Inflammatory macrophage treated with lipopolysaccharide for 4 hours (primary cell): ENCODE data around the gene YEATS4.
"Not testable (repeated sequence)": the region's sequence is repeated elsewhere in the genome, so short reads cannot be mapped to it uniquely, and the experiment has no call there.

Experiments used
- DNase-seq: peaks from one replicate; pipeline ENCODE4 v3.0.0-alpha.2; 2020

The YEATS4 gene

DNA sequence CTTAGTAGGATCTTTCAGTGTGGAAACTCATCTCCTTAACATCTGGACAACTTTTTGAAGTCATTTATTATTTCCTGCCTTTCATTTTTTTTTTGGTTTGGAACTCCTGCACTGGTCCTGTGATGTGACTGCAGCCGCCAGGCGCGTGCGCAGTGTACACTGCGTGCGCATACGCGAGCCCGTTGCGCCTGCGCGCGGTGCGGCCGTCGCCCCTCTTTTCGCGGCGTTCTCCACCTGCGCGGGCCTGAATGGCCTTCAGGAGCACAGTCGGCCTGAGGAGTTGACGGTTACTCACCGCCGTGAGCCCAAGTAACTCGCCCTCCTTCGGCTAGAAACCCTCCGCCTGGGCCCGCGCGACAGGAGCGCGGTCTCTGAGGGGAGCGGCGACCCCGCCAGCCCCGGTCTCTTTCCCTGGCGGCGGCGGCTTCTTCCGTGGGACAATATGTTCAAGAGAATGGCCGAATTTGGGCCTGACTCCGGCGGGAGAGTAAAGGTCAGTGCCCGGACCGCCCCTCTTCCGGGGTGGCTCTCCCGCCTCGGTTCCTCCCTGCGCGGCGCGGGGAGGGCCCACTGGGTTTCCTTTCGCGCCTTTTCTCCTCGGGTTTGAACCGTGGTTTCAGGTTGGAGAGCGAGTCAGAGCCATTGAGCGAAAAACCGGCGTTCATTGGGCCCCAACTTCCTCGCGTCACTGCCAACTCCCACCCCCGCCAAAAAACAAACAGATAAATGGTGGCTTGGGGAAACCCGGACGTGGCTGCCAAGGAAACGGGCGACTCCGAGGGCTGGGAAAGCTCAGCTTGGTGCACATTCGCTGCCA is at the start of gene YEATS4:
TSS of gene YEATS4 (plus strand) at position 213 of the 817 bp plus-strand sequence. CDS start at position 443, 230 bp downstream.
- DNase-seq: peak; percentile 92

DNA sequence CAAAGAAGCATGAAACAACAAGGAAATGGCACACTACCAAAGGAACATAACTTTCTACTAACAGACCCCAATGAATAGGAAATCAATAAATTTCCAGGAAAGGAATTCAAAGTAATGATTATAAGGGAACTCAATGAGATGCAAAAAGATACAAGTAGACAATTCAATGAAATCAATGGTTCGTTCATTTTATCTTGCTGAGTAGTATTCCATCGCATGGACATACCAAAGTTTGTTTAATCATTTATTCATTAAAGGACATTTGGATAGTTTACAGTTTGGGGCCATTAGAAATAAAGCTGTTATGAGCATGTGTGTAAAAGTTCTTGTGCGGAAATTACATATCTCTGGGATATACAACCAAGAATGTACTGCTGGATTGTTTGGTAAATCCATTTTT is 46.3 kb upstream of the YEATS4 start:
- DNase-seq: no peak

DNA sequence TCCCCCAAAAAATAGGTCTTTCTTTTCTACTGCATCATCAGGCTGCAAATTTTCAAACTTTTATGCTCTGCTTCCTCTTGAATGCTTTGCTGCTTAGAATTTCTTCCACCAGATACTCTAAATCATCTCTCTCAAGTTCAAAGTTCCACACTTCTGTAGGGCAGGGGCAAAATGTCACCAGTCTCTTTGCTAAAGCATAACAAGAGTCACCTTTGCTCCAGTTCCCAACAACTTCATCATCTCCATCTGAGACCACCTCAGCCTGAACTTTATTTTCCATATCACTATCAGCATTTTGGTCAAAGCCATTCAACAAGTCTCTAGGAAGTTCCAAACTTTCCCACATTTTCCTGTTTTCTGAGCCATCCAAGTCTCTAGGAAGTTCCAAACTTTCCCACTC is 42.8 kb upstream of the YEATS4 start:
- DNase-seq: not testable (repeated sequence)

DNA sequence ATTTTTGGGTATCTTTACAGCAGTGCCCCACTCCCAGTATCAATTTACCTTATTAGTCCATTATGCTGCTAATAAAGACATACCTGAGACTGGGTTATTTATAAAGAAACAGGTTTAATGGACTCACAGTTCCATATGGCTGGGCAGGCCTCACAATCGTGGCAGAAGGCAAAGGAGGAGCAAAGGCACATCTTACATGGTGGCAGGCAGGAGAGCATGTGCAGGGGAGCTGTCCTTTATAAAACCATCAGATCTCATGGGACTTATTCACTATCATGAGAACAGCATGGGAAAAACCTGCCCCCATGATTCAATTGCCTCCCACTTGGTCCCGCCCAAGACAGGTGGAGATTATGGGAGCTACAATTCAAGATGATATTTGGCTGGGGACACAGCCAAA is 42.3 kb upstream of the YEATS4 start:
- DNase-seq: not testable (repeated sequence)

DNA sequence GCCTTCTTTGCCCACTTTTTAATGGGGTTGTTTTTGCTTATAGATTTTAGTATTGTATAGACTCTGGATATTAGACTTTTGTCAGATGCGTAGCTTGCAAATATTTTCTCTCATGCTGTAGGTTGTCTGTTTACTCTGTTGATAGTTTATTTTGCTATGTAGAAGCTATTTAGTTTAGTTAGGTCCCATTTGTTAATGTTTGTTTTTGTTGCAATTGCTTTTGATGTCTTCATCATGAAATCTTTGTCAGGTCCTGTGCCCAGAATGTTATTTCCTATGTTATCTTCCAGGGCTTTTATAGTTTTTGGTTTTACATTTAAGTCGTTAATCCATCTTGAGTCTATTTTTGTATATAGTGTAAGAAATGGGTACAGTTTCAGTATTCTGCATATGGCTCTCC is 41.3 kb upstream of the YEATS4 start:
- no peak for DNase-seq

DNA sequence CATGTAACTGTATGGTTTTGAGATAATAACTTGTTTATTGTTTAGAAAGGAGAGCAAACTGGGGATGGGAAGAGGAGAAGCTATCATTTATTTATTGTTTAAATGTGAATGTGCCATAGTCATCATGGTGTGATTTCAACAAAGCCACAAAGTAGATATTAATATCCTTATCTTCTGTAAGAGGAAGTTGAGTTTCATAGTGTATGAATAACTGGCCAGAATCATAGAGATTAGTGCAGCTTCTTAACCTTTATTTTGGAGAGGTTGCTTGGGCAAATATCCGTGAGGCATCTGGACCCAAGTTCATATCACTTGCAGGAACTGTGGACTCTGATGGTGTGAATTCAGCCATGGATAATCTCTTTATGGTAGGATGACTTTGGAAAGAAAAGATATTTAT is 38.2 kb upstream of the YEATS4 start:
- DNase-seq: peak; percentile 49

DNA sequence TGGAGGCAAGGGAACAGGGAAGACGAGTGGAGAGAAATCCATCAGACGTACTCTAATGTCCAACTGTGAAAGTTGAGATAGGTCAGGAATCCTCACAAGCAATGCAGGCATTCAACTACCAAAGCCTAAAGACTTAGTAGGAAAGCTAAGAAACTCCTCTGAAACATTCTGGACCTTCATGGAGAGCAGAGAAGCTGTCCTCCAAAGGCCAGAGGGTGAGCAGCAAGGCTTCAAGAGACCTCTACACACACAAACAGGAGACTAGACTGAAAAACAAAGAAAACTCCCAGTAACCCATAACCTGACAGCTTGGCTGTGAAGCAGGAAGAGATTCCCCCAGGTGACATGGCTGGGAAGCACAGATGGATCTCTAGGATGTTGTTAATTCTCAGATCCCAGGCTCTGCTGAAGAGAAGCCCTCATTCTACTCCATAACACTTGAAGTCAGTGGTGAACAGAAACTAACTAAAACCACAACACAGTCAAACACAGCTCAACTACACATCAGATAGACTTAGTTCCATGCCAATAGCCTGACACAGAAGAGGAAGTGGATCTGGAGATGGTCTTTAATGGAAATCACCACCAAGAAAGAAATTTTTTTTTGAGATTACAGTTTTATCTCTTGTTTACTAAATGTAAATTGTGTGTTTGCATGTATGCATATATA is 34.6 kb upstream of the YEATS4 start:
- peak; percentile 63 for DNase-seq

DNA sequence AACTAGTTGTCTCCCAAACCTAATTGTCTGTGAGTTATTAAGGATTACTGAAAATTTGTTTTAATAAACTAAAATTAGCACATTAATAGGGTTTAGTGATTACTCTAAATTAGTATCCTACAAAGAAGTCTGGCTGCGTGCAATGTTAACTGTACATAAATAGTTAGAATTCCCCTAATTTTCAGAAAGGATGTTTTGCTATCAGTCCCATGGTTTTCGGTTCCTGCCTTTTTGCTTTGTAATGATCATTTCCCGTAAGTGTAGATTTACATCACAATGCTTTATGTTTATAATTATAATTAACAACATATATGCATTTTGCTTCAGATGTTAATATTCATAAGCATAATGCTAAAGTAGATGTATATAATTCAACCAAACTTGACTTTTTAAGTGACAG is 31.1 kb upstream of the YEATS4 start:
- peak; percentile 51 for DNase-seq

DNA sequence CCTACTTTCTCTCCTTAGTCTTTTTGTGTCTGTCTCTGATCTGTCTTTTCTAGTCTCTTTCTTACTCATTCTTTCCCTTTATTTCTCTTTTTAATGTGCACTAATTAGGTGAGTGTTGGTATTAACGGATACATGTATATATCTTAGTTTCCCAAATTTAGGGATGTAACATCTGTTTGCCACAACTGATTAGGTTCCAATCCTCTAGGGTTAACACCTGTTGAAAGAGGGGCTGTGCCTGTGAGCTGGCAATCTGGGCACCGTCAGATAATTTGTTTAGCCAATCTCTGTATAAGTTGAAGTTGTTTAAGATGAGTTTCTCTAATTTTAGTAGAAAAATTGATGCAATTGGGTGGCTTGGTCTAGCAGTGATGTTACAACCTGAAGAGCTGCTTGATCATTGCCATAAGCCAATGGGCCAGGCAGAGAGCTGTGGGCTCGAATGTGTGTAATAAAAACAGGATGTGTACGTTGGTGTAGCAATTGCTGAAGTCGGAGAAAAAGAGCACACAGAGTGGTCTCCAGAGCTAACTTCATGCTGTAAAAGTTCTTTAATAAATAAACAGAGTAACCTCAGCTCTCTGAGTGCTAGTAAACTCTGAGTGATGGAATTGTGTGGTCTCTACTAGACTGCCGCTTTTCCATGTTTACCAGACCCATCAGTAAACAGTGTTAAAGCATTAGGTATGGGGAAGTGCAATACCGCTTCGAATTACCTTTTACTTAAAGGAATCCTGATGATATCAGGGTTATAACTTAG is 29.7 kb upstream of the YEATS4 start:
- DNase-seq: peak; percentile 66

DNA sequence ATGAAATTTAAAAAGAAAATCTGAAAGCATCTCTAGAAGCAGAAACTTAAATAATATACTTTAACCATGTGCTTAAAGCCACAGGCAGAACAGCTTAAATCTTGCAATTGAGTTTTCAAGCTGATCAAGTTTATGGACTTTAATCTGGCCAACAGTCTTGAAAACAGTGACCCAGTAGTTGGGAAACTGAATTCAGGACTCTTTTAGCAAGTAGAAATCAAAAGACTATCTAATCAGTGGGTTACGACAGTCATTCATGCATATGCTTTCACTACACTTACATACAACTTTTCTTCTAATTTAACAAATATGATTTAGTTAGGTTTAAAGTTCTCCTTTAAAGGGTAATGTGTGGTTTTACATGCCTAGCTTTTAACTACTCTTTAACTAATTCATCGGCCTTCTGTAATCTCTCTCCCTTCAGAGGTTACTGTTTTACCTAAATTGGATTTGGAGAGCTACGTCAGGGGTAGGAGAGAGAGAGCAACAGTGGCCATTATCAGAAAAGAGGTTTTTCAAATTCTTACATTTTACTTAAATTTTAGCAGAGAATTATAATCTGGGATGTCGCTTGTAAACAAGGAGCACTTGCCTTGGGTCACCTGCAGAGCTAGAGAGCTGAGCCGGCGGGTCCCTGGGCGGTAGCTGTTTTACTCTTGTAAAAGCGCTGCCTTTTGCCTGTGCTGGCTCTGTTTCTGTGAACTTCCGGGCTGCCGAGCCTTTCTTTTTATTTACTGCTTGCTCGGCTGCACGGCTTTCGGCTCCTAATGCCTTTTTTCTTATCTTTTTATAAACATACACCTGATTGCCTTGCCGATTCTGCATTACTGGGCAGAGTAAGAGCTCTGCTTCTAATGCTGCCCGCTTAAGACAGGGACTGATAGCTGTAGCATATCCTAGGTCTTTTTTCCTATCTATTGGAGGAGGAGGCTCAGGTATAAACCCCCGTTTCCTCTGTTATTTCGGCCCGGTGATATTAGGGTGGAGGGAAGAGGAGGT is 28.8 kb upstream of the YEATS4 start:
- peak; percentile 34 for DNase-seq

DNA sequence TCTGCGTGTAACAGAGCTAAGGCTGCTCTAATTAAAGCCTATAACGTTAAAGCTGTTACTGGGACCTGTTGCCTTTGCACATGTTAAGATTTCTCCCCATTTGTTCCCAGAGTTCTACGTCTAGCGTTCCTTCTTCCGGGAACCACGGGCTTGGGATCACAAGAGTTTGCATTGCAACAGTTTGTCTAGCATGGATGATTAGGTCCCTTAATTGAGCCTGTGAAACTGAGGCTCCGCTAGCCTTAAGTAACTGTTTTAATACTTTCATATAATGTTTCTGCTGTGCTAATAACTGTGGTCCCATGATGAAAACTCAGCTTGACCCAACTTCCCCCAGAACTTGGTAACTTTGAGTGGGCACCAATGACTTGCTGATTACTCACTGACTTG is 28.0 kb upstream of the YEATS4 start:
- peak; percentile 89 for DNase-seq

DNA sequence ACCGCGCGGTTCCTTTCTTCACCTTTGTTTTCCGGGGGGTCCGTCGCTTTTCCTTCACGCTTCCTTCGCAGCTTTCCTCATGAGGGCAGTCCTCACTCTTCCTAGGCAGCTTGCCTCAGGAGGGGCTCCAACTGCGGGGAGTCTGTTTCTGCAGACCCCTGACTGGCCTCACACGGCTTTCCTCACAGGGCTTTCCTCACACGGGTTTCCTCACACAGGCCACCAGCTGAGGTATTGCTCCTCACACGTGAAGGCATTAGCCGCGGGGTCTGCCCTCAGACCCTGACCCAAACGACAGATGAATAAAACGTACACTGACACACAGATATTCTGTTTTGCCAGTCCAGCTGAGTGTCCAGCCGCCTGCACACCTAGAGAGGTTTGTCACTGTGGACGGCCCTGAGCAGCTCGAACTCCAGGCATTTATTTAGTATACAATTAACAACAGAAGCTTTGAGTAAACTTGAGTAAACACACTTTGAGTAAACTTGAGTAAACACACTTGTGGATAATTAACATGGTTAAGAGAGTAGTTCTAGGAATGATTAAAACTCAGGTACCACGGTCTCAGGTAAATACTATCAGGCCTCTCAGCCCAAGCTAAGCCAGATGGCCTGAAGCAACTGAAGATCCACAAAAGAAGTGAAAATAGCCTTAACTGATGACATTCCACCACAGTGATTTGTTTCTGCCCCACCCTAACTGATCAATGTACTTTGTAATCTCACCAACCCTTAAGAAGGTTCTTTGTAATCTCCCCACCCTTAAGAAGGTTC is 27.4 kb upstream of the YEATS4 start:
- no peak for DNase-seq

DNA sequence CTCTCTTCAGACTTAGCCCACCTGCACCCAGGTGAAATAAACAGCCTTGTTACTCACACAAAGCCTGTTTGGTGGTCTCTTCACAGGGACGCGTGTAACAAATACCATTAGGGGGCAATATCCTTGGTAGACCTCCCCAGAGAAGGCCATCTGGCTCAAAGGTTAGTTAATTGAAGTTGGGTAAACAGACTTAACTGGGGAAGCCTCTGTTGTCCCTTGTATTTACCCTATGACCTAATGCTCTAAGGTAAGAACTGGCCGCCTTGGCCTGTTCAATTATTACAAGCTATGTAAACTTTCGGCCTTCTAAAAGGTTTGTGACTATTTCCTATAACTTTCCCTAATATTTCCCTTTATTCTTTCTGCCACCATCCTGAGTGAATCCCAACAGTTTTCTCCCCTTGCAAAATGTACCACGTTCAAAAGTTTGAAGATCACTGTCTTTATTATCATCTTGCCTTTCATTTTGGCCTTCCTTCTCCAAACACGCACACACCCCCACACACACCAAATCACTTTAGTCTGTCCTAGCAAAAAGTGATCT is 26.7 kb upstream of the YEATS4 start:
- no peak for DNase-seq

DNA sequence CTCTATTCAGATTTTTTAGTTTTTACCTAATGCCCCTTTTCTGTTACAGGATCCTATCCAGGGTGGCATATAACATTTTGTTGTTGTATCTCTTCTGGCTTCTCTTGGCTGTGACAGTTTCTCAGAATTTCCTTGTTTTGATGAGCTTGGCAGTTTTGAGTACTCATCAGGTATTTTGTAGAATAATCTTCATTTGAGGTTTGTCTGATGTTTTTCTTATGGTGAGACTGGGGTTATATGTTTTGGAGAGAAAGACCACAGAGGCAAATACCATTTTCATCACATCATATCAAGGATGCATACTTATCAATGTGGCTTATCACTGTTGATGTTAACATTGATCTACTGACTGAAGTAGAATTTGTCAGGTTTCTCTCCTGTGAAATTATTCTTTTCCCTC is 25.4 kb upstream of the YEATS4 start:
- DNase-seq: no peak

DNA sequence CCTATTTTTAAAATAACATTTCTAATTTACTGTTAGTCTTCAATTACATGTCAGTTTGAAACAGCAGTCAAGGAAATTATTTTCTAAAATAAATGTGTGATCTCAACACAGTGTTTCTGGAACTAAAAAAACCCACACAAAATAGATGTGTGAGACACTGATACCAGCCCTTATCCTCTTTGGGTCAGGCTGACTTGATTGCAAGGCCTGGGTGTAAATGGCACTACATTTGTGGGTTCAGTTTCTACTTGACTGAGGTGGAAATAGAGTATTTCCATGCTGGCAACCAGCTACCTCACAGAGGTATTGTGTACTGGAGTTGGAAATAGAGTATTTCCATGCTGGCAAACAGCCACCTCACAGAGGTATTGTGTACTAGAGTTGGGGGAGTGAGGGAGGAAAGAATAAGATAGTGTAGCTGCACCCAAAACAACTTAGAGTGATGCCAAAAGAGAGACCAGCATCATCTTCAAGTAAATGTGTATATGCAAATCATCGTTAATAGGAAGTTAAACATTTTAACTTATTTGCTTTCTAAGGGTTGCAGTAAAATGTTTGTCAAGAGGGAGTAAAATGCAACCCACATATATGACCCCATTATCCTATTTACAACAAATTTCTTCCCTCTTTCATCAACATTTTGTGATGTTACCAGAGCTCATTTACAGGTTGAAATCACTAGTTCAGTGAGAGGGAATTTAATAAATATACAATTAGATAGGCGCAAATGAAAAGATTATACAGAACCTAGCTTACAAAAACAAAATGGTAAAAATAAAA is 22.0 kb upstream of the YEATS4 start:
- DNase-seq: peak; percentile 71

DNA sequence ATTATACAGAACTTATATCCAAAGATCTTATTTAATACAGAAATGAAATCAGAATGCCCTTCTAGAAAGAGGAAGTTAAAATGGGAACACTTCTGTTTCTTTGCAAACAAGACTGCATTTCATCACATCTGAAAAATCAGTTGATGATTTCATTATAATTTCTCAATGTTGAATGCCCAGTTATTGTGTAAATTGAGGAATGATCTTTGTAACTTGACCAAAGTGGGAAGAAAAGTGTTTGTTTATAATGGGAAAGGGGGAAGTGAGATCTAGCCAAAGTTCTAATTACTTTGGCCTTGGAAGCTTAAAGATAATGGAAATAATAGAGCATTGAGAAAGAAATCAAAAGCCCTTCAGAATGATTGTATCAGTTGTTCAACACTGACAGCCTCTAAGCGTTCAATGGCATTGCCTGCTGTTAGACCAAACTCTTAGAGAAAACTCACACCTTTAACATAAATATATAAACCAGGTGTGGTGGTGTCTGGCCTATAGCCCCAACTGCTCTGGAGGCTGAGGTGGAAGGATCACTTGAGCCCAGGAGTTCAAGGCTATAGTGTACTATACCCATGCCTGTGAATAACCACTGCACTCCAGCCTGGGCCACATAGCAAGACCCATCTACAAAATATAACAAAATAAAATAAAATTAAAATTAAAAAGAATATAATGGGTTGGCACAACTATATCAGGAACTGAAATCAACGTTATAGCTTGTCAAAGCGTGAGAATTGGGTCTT is 21.3 kb upstream of the YEATS4 start:
- peak; percentile 94 for DNase-seq

DNA sequence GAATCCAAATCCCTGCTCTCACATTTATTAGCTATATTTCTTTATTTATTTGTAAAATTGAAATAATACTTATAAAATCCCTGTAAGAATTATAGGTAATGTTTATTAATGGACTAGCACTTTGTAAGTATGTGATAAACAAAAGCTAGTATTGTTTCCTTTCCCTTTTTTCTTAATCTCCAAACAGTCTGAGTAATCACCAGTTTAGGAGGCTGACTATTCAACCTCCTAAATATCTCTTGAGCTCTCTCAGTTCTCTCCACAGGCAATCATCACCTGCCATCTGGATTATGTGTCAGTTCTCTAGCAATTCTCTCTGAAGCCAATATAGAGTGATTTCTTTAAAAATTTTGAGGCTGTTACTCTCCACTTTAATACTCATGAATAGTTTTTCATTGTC is 20.6 kb upstream of the YEATS4 start:
- DNase-seq: peak; percentile 56

DNA sequence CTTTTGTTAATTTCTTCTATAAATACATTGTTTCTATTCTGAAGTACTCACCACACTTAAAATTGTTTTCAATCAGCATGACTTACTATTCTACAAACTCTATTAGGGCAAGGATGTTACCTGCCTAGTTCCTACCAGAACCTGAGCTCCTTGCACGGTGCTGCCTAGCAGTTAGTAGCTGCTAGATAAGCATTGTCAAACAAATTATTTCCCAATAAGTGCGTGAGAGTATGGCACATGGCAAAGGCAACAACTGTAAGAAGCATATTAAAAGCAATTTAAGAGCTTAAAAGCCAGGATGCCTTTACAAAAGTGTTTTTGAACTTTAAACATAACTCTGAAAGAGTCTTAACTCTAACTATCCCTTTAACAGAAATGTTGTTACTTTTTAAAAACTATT is 19.5 kb upstream of the YEATS4 start:
- no peak for DNase-seq

DNA sequence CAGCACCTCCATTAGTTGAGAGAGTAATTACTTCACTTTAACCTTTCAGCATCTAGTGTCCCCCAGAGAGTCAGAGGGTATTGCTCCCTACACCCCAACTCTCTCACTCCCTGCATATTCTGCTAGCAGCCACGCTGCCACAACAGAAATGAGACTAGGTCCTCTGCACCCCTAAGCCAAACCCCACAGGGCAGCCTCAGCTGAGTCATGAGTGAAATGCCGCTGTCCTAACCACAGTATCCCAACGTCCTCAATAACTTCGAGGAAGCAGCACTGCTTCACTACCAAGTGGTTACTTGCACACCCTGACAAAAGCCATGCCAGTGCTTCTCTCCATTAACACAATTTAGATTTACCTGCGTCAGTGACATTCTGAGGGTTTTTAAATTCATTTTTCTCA is 18.2 kb upstream of the YEATS4 start:
- DNase-seq: peak; percentile 75

DNA sequence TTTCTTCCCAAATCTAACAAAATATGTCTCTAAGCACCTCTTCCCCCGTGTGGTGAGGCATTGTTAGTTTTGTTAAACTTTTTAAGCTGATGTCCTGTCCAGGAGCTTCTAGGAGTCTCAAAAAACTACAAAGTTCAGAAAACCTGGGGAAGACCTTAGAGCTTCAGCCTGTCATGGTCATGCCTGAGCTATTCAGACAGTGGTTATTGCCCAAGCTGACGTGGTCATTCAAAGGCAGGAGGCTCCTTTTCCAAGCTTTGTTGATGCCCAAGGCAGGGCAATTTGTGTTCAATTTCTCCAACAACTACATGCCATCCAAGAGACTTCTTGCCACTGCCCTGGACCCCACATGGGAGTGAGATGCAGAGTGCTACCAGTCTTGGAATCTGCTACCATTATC is 17.1 kb upstream of the YEATS4 start:
- peak; percentile 57 for DNase-seq
